ENCODE results near the gene SGSM1.

Gene SGSM1

GRCh38 chr22:24953384-24954113 is 147.5 kb downstream of the SGSM1 start:
- Histone ChIP-seq H3K9me3 (ENCODE audit: insufficient read depth, low read depth, low read length) (peaks cover 2% of the 10 kb centered on the region), H4K12ac (ENCODE audit: low read depth, low read length) (peak overlapping the region; percentile 21), H2BK5ac (ENCODE audit: low read depth, low read length, poor library complexity) (peak overlapping the region; percentile 13), H3K4me2 (ENCODE audit: low read length) (peak overlapping the region; percentile 100), H3K36me3 (ENCODE audit: control insufficient read depth in 1 of 2, insufficient read depth in 2 of 2, low read length in 2 of 2) (no peaks in the 10 kb centered on the region), H3K4me1 (ENCODE audit: control insufficient read depth in 1 of 2, insufficient read depth in 2 of 2, low read length in 2 of 2) (peaks cover 0 to 19% of the 10 kb centered on the region in 2 experiments), H2AK5ac (ENCODE audit: low read length) (no peak overlapping the region), H3K23ac (ENCODE audit: low read length) (no peak overlapping the region), H3K79me1 (ENCODE audit: low read length) (peaks cover 12% of the 10 kb centered on the region), H3K79me2 (ENCODE audit: control insufficient read depth, insufficient read depth, low read length, poor library complexity) (peaks cover 8% of the 10 kb centered on the region), H3K9ac (ENCODE audit: low read length) (peak overlapping the region; percentile 70), H3K27me3 (ENCODE audit: insufficient read depth, low read length) (no peaks in the 10 kb centered on the region), H3K4ac (ENCODE audit: low read depth, low read length) (no peak overlapping the region), H3K14ac (ENCODE audit: low read length) (peak overlapping the region; percentile 36), H3K27ac (ENCODE audit: low read depth, low read length) (no peak overlapping the region), H4K8ac (ENCODE audit: low read depth, low read length) (peak overlapping the region; percentile 48), H4K91ac (ENCODE audit: low read depth, low read length) (peak overlapping the region; percentile 21), H2BK120ac (ENCODE audit: insufficient read depth, low read length, poor library complexity) (peak overlapping the region; percentile 24), H3K18ac (ENCODE audit: low read length) (peak overlapping the region; percentile 34), H3K4me3 (ENCODE audit: low read depth, low read length) (peak overlapping the region; percentile 80), H2BK12ac (ENCODE audit: low read length) (no peak overlapping the region), H2AFZ (ENCODE audit: insufficient read depth, low read length, poor library complexity) (peak overlapping the region; percentile 50)
- peak in 1 of 2 donors; percentile 45 for DNase-seq
- WGBS (ENCODE audit: extremely low coverage, insufficient coverage, insufficient read length), result no CpG with 5 or more reads among the region's 47 CpGs

- DNase-seq, result no peak
- Histone ChIP-seq H3K79me1 (ENCODE audit: low read length) (peaks cover 12% of the 10 kb centered on the region), H3K4me2 (ENCODE audit: low read length) (peak overlapping the region; percentile 100), H3K27me3 (ENCODE audit: insufficient read depth, low read length) (no peaks in the 10 kb centered on the region), H3K27ac (ENCODE audit: low read depth, low read length) (no peak overlapping the region), H2BK5ac (ENCODE audit: low read depth, low read length, poor library complexity) (no peak overlapping the region), H2BK12ac (ENCODE audit: low read length) (no peak overlapping the region), H2AK5ac (ENCODE audit: low read length) (no peak overlapping the region), H4K8ac (ENCODE audit: low read depth, low read length) (no peak overlapping the region), H2AFZ (ENCODE audit: insufficient read depth, low read length, poor library complexity) (no peak overlapping the region), H4K12ac (ENCODE audit: low read depth, low read length) (no peak overlapping the region), H3K4me1 (ENCODE audit: control insufficient read depth in 1 of 2, insufficient read depth in 2 of 2, low read length in 2 of 2) (peaks cover 0 to 19% of the 10 kb centered on the region in 2 experiments), H3K9ac (ENCODE audit: low read length) (no peak overlapping the region), H2BK120ac (ENCODE audit: insufficient read depth, low read length, poor library complexity) (no peak overlapping the region), H3K79me2 (ENCODE audit: control insufficient read depth, insufficient read depth, low read length, poor library complexity) (peaks cover 8% of the 10 kb centered on the region), H3K4ac (ENCODE audit: low read depth, low read length) (no peak overlapping the region), H4K91ac (ENCODE audit: low read depth, low read length) (no peak overlapping the region), H3K18ac (ENCODE audit: low read length) (no peak overlapping the region), H3K23ac (ENCODE audit: low read length) (no peak overlapping the region), H3K36me3 (ENCODE audit: control insufficient read depth in 1 of 2, insufficient read depth in 2 of 2, low read length in 2 of 2) (no peaks in the 10 kb centered on the region), H3K4me3 (ENCODE audit: low read depth, low read length) (no peak overlapping the region), H3K14ac (ENCODE audit: low read length) (no peak overlapping the region), H3K9me3 (ENCODE audit: insufficient read depth, low read depth, low read length) (peaks cover 2% of the 10 kb centered on the region)
- WGBS (ENCODE audit: extremely low coverage, insufficient coverage, insufficient read length), result no CpG with 5 or more reads among the region's 4 CpGs
Observed at GRCh38 chr22:24954114-24954463, 148.1 kb downstream of the SGSM1 start.

GRCh38 chr22:24954856-24955255 is 148.8 kb downstream of the SGSM1 start:
- no peak overlapping the region for H4K12ac ChIP-seq (ENCODE audit: low read depth, low read length)
- H2BK5ac ChIP-seq (ENCODE audit: low read depth, low read length, poor library complexity), result no peak overlapping the region
- H3K79me2 ChIP-seq (ENCODE audit: control insufficient read depth, insufficient read depth, low read length, poor library complexity), result peaks cover 8% of the 10 kb centered on the region
- no peak overlapping the region for H2BK12ac ChIP-seq (ENCODE audit: low read length)
- H3K9ac ChIP-seq (ENCODE audit: low read length), result no peak overlapping the region
- no peak overlapping the region for H2BK120ac ChIP-seq (ENCODE audit: insufficient read depth, low read length, poor library complexity)
- H3K14ac ChIP-seq (ENCODE audit: low read length), result no peak overlapping the region
- H3K27ac ChIP-seq (ENCODE audit: low read depth, low read length), result no peak overlapping the region
- no peaks in the 10 kb centered on the region for H3K36me3 ChIP-seq (ENCODE audit: control insufficient read depth in 1 of 2, insufficient read depth in 2 of 2, low read length in 2 of 2)
- WGBS (ENCODE audit: extremely low coverage, insufficient coverage, insufficient read length), result no CpG with 5 or more reads among the region's 8 CpGs
- no peak overlapping the region for H3K4ac ChIP-seq (ENCODE audit: low read depth, low read length)
- no peak overlapping the region for H4K91ac ChIP-seq (ENCODE audit: low read depth, low read length)
- H3K27me3 ChIP-seq (ENCODE audit: insufficient read depth, low read length), result no peaks in the 10 kb centered on the region
- peaks cover 0 to 19% of the 10 kb centered on the region in 2 experiments for H3K4me1 ChIP-seq (ENCODE audit: control insufficient read depth in 1 of 2, insufficient read depth in 2 of 2, low read length in 2 of 2)
- peaks cover 2% of the 10 kb centered on the region for H3K9me3 ChIP-seq (ENCODE audit: insufficient read depth, low read depth, low read length)
- H3K4me3 ChIP-seq (ENCODE audit: low read depth, low read length), result no peak overlapping the region
- no peak overlapping the region for H4K8ac ChIP-seq (ENCODE audit: low read depth, low read length)
- H3K4me2 ChIP-seq (ENCODE audit: low read length), result no peak overlapping the region
- no peak overlapping the region for H2AK5ac ChIP-seq (ENCODE audit: low read length)
- H3K79me1 ChIP-seq (ENCODE audit: low read length), result peaks cover 12% of the 10 kb centered on the region
- H2AFZ ChIP-seq (ENCODE audit: insufficient read depth, low read length, poor library complexity), result no peak overlapping the region
- no peak overlapping the region for H3K18ac ChIP-seq (ENCODE audit: low read length)
- DNase-seq, result no peak
- H3K23ac ChIP-seq (ENCODE audit: low read length), result no peak overlapping the region

GRCh38 chr22:24957043-24957442 is 151.0 kb downstream of the SGSM1 start:
- H2BK12ac ChIP-seq (ENCODE audit: low read length), result no peak overlapping the region
- WGBS (ENCODE audit: extremely low coverage, insufficient coverage, insufficient read length), result no CpG with 5 or more reads among the region's 2 CpGs
- H4K12ac ChIP-seq (ENCODE audit: low read depth, low read length), result no peak overlapping the region
- H3K18ac ChIP-seq (ENCODE audit: low read length), result no peak overlapping the region
- H4K91ac ChIP-seq (ENCODE audit: low read depth, low read length), result no peak overlapping the region
- H3K79me2 ChIP-seq (ENCODE audit: control insufficient read depth, insufficient read depth, low read length, poor library complexity), result peaks cover 8% of the 10 kb centered on the region
- no peak overlapping the region for H2AFZ ChIP-seq (ENCODE audit: insufficient read depth, low read length, poor library complexity)
- H3K4ac ChIP-seq (ENCODE audit: low read depth, low read length), result no peak overlapping the region
- H3K9ac ChIP-seq (ENCODE audit: low read length), result no peak overlapping the region
- no peaks in the 10 kb centered on the region for H3K27me3 ChIP-seq (ENCODE audit: insufficient read depth, low read length)
- no peak overlapping the region for H2BK5ac ChIP-seq (ENCODE audit: low read depth, low read length, poor library complexity)
- DNase-seq, result no peak
- no peak overlapping the region for H2AK5ac ChIP-seq (ENCODE audit: low read length)
- no peak overlapping the region for H3K4me3 ChIP-seq (ENCODE audit: low read depth, low read length)
- no peak overlapping the region for H2BK120ac ChIP-seq (ENCODE audit: insufficient read depth, low read length, poor library complexity)
- no peak overlapping the region for H3K23ac ChIP-seq (ENCODE audit: low read length)
- no peak overlapping the region for H3K4me2 ChIP-seq (ENCODE audit: low read length)
- no peak overlapping the region for H4K8ac ChIP-seq (ENCODE audit: low read depth, low read length)
- no peaks in the 10 kb centered on the region for H3K36me3 ChIP-seq (ENCODE audit: control insufficient read depth in 1 of 2, insufficient read depth in 2 of 2, low read length in 2 of 2)
- H3K27ac ChIP-seq (ENCODE audit: low read depth, low read length), result no peak overlapping the region
- peaks cover 12% of the 10 kb centered on the region for H3K79me1 ChIP-seq (ENCODE audit: low read length)
- no peak overlapping the region for H3K14ac ChIP-seq (ENCODE audit: low read length)
- H3K4me1 ChIP-seq (ENCODE audit: control insufficient read depth in 1 of 2, insufficient read depth in 2 of 2, low read length in 2 of 2), result peaks cover 0 to 15% of the 10 kb centered on the region in 2 experiments
- H3K9me3 ChIP-seq (ENCODE audit: insufficient read depth, low read depth, low read length), result peaks cover 2% of the 10 kb centered on the region

All from trophoblast cell (in vitro differentiated cells and primary cell).